GM21515 (cell line): ENCODE measurements around the gene RPS27L.
A peak's percentile ranks its signal among the peaks of the same experiment; 100 is the strongest.
"Not testable (repeated sequence)": the region's sequence is repeated elsewhere in the genome, so short reads cannot be mapped to it uniquely, and the experiment has no call there.

Experiments used
- ATAC-seq: cut with Tn5 transposase; IDR thresholded peaks from one replicate; pipeline ENCODE4 v1.9.1; 2021; ENCODE audit not compliant: unreplicated experiment

The RPS27L gene

DNA sequence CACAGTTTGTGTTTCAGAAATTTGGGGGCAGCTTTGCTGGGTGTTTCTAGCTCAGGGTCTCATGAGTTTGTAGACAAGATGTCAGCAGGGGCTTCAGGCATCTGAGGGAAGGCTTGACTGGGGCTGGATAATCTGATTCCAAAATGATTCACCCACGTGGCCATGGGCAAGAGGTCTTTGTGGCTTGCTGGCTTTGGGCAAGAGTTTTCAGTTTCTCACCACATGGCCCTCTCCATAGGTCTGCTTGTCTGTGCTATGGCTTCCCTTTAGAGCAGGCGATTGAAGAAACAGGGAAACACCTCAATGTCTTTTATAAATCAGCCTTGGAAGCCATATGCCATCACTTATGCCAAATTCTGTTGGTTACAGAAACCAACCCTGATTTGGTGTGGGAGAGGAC, 11.9 kb downstream of the RPS27L start:
- ATAC-seq, result no peak

DNA sequence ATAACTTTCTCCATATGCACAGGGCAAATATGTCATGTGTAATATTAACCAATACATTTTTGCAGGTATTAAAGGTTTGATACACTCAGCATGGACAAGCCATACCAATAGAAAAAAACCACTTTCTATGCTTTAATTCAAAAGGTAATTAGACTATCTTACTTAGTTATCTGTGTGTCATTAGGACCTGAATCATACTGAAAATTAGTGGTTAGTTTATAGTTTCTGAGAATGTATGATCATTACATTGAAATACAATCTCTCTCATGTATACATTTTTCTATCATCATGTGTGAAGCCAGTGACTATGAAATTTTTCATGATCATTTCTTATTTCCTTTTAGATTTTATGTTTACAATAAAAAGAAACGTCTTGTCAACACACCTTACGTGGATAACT, 16.3 kb downstream of the RPS27L start:
- no peak for ATAC-seq

DNA sequence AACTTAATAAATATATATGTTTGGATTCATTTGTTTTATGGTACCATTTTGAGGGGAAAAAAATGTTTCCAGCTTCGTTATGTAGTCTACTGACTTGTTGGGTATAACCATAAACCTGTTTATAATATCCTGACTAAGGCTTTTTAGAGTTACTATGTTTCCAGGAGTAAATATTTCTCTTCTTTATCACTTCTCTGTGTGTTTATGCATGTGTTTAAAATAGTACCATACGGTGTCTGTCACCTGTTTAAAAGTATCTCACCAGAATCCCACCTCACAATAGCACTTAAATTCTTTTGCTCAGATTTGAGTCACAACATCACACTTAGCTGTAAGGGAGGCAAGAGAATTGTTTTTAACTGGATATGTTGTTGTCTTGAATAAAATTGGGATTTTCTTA, 20.5 kb downstream of the RPS27L start:
- ATAC-seq, result no peak

DNA sequence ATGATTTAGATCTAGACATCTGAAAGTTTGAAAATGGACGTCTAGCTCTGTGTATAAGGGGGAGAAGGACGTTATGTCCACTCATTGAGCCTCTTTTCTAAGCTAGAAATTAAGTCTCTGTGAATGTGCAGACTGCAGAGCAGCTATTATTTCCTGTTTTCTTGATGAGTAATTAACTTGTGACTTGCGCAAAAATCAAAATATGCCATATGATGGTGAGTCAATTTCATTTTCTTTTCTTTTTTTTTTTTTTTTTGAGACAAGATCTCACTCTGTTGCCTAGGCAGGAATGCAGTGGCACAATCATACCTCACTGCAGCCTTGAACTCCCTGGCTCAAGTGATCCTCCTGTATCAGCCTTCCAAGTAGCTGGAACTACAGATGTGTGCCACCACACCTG, 21.5 kb downstream of the RPS27L start:
- ATAC-seq, result no peak

DNA sequence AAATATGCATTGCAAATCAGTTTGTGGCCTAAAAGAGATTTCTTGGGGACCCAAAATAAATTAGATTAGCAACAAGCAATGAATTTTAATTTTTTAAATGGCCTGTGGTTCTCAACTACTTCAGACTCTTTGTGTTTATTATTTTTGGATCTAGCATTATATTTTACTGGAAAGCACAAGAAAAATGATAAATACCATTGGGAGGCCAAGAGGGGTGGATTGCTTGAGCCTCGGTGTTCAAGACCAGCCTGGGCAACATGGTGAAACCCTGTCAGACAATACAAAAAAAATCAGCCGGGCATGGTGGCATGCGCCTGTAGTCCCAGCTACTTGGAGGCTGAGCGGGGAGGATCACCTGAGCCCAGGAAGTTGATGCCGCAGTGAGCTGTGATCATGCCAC, 22.0 kb downstream of the RPS27L start:
- no peak for ATAC-seq

DNA sequence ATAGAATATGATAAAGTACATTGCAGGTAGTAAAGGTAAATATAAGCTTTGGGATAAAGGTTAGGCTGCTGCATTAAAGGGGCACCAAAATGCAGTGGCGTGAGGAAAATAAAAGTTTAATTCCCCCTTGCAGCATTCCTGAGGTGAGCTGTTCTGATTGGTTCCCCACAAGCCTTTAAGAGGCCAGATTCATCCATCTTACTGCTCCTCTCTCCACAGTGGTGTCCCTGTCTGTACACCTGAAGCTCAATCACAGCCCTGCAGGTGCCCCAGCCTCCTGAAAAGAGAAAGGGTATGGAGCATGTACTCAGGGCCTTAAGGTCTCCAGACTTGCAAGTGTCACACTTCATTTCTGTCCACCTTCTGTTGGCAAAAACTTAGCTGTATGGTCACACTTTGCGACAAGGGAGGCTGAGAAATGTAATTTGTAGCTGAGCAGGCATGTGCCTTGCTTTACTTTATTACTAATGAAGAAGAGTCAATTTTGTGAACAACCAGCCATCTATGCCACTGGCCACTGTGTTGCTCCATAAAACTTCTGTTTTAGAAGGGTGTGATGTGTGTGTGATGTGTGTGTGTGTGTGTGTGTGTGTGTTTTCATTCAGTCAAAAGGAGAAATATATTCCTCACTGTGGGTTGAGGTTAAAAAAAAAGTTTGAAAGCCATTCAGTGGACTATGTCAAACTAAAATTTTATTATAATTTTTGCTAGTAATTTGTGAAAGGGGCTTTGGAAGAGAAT, 22.9 kb downstream of the RPS27L start:
- ATAC-seq, result no peak

DNA sequence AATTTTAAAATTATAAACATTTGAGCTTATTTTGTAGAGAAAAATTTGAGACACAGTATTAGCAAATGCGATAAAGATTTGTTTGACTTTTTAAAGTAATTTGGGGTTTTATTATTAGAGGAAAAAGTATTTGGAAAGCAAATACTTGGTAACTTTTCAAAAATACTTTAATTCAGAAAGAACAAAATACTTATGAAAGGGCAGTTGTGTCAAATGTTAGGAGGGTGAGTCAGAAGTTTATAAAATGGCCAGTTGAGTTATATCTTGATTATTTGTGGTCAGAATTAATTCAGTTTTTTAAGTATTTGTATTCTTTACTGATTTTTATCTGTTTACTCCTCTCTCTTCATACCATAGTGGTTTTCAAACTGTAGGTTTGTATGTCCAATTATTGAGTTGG, 23.5 kb downstream of the RPS27L start:
- no peak for ATAC-seq

DNA sequence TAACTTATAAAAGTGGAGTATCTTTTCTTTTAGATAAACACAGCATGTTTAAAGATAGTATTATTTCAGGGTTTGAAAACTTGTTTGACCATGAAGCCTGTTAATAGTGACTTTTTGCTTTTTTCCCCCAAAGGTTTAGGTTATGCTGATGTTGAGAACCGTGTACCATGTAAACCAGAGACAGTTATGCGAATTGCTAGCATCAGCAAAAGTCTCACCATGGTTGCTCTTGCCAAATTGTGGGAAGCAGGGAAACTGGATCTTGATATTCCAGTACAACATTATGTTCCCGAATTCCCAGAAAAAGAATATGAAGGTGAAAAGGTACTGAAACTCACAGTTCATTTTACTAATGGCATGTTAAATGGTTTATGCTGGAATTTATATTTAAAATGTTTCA, 30.6 kb downstream of the RPS27L start:
- no peak for ATAC-seq

DNA sequence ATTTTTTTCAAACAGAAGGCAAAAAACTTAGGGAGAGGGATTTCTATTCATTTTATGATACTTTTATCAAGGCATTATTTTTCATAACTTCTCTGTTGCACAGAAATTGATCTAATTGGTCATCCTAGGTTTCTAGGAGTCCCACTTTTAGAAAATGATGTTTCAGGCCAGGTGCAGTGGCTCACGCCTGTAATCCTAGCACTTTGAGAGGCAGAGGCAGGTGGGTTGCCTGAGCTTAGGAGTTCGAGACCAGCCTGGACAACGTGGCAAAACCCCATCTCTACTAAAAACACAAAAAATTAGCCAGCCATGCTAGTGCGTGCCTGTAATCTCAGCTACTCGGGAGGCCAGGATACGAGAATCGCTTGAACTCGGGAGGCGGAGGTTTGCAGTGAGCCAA, 32.8 kb downstream of the RPS27L start:
- no peak for ATAC-seq

DNA sequence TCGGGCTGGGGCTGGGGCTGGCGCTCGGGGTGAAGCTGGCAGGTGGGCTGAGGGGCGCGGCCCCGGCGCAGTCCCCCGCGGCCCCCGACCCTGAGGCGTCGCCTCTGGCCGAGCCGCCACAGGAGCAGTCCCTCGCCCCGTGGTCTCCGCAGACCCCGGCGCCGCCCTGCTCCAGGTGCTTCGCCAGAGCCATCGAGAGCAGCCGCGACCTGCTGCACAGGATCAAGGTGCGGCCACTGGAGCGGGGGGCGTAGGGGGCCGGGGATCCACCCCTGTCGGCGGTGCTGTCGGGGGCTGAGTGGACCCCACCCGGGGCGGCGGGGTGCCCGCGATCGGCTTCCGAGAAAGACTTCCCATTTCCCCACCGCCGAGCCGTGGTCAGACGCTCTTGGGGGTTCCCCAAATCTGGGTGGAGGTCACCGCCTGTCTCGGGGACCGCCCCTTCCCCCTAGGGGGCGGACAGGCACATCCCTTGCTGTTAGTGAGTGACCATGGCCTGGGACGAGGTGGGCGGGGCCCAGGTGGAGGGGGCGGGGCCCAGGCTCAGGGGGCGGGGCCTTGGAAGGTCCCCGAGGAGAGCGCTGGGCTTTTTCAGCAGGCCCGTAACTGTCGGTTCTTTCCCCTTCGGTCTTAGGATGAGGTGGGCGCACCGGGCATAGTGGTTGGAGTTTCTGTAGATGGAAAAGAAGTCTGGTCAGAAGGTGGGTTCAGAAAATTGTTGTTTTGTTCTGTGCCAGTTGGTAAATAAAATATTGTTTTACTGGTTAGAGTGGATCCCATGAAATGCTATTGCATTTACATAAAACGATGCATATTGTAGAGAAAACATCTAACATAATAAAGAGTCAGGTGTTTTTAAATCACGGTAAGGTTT, 35.0 kb downstream of the RPS27L start:
- ATAC-seq, result peak; percentile 85

DNA sequence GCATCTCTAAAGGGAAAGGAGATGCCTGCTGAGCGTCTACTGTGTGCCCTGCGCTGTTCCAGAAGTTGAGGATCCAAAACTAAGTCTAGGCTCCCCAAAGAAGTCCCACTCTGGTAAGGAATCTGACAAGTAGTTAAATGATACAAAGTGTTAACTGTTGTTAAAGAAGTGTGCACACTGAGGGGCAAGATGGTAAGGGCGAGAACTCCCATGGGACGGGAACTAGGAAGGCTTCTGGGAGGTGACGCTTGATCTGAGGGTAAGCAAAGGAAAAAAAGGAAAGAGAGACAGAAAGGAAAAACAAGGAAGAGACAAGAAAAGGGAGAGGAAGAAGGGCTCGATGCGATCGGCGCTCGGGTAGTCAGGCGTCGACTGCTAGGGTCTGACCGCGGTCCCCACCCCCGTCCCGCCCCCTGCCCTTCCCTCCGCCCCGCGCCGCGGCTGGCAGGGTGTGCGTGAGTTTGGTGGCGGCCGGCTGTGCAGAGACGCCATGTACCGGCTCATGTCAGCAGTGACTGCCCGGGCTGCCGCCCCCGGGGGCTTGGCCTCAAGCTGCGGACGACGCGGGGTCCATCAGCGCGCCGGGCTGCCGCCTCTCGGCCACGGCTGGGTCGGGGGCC, 35.8 kb downstream of the RPS27L start, which contains the start of gene LACTB:
TSS of gene LACTB (plus strand) at position 480 of the 620 bp plus-strand sequence. CDS start at position 491, 11 bp downstream.
- peak; percentile 76 for ATAC-seq

DNA sequence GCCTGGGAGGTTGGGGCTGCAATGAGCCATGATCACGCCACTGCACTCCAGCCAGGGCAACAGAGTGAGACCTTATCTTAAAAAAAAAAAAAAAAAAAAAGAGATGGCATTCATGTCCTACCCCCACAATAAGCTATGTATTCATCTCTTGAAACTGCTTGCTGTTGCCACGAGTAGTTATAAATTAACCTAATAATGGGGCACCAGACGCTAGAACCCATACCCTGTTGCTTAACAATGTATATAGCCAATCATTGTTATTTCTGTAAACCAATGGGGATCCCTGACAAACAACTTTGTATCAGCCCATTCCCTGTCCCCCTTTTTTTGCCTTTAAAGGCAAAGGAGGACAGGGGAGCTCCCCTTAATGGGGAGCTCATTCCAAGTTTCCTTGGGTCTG, 38.4 kb downstream of the RPS27L start:
- no peak for ATAC-seq

DNA sequence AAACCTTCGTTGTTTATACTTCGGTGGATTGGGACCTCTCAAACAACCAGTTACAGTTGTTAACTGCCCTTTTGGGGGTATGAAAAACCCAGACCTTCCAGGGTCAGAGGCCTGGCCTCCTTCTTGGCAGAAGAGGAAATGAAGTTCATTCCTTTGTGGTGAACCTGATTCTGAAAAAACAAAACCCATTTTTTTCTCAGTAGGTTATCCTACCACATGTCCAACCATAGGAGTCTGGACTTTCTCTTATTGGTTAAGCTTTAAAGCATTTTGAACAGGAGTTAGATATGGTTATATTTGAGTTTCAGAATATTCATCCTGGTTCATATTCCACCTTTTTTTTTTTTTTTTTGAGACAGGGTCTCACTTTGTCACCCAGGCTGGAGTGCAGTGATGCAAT, 42.8 kb downstream of the RPS27L start:
- no peak for ATAC-seq

DNA sequence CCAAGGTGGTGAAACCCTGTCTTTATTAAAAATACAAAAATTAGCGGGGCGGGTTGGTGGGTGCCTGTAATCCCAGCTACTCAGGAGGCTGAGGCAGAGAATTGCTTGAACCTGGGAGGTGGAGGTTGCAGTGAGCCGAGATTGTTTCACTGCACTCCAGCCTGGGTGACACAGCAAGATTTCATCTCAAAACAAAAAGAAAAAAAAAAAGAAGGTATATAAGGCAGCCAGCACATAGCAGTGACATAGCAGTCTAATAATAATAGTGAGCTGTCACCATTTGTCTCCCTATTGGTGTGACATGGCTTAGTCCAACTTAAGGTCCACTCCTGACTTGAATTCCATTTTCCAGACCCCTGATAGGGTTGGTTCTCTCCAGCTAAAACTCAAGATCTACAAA, 44.4 kb downstream of the RPS27L start:
- no peak for ATAC-seq

DNA sequence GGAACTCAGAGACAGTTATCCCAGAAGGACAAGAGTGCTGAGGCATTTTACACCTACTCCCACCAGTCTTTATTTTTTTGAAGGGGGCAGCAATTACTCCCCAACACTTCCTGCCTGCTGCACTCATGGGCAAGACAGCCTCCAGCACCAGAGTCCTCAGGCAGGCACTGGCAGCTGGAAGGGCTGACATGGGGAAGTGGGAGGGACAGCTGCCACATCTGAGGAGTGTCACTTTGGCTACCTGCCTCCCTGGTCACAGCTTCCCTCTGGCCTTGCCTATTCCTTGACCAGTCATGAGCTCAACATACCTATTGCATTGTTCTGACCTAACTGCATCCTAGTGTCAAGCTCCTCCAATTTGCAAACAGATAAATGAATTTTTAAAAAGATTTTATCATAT, 45.8 kb downstream of the RPS27L start:
- no peak for ATAC-seq

DNA sequence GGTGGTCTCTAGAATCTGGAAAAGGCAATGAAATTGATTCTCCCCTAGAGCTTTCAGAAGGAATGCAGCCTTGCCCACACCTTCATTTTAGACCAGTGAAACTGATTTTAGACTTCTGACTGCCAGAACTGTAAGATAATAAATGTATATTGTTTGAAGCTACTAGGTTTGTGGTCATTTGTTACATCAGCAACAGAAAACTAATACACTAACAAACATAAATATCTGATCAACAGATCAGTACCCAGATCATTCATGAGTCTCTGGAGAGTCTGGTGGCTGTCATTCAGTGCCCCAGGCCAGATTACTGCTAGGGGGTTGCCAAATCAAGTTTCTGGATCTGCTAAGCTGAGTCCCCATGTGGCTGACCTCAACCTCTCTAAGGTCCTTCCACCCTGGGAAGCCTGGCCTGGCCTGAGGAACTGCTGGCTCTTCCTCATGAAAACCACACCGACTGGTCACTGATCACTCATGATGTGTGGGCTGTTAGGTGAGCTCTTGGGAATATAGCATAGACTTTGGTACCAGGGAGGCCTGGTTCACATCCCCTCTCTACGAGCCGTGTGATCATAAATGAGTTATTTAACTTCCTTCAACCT, 46.8 kb downstream of the RPS27L start:
- no peak for ATAC-seq

DNA sequence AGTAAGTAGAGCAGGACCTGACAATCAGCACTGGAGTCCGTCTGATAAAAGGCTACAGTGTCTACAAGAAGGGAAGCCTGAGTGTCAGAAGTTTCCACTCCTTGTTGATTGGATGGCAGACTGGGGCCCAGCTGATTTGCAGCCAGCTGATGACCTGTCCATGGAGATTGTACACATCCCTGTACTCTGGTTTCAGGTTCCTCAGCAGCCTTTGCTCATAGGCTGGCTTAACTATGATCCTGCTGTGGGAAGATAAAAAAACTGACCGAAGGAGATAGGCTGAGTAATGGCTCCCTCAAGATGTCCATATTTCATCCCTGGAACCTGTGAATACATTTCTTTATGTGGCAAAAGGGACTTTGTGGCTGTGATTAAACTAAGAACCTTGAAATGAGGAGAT, 47.4 kb downstream of the RPS27L start:
- ATAC-seq, result no peak

DNA sequence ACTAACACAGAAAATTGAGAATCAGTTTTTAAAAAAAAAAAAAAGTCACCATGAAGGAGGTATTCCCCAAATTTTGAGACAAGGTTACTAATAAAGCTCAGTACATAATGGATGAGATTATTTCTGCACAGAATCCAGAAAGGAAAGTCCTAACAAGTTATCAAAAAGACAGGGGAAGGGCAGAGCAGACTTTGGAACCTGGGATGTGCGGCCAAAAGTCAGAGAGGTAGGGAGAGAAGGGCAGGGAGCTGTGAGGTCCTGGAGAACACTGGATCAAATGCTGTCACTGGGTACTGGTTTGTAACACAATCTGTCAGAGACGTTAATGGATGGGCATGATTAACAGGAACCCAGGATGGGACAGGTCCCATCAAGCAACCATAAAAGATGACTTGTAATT, 47.8 kb downstream of the RPS27L start:
- ATAC-seq, result no peak

DNA sequence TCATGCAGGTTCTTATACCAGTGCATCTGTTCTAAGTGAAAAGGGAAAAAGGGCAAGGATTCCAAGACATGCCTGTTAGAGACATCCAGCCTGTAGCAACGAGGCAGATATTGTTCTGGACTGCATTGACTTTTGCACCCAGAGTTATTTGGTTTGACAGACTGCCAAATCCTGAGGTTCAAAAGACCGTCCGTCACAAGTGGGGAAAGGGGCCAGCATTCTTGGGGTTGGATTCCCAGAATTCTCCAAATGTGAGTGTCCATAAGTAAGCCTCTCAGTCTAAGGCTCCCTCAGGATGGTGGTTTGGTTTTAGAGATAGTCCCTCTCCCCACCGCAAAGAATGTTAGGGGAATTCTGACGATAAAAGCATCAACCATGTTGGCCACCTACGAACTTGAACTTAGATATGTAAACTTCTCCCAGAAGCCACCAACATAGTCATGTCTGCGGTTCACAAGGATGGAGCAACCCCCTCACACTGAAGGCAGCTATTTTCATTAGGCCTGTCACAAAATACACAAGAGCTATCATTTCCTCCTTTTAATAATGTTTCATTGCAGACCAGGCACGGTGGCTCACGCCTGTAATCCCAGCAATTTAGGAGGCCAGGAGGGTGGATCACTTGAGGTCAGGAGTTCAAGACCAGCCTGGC, 49.3 kb downstream of the RPS27L start:
- no peak for ATAC-seq

DNA sequence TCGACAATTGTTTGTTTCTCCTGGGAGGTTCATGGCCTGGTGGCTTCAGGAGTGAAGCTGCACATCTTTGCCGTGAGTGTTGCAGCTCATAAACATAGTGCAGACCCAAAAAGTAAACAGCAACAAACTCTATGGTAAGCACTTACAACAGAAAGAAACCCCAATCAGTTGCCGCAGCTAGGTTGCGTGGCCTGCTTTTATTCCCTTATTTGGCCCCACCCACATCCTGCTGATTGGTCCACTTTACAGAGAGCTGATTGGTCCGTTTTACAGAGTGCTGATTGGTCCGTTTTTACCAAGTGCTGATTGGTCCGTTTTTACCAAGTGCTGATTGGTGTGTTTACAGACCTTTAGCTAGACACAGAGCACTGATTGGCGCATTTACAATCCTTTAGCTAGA, 51.9 kb downstream of the RPS27L start:
- not testable (repeated sequence) for ATAC-seq

DNA sequence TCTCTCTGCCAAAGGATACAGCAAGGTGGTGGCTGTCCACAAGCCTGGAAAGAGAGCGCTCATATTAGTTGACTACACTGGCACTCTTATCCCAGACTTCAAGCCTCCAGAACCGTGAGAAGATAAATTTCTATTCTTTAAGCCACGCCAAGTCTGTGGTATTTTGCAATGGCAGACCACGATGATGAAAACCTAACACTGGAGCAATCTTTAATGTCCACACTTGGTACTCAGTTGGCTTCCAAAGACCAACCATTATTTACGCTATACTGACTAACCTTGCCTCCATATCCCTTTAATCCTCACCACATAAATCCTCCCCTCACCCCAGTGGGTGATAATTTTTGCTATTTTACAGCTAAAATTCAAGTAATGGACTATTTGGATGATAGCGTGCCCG, 52.5 kb downstream of the RPS27L start:
- no peak for ATAC-seq
